D721Med (cell line): ENCODE results near the gene TRPT1.

Experiments used
- DNase-seq: peaks from one replicate; pipeline ENCODE4 v3.0.0; 2011; ENCODE audit warnings: low spot score; ENCODE audit not compliant: insufficient read length
- FAIRE-seq: peaks from 2 replicates; lab custom pipeline; 2011; peaks lifted over from hg19 to GRCh38; lab: Jason Lieb, UNC
- TF ChIP-seq, protein P1 (sequence below): IDR thresholded peaks from 2 replicates; pipeline ENCODE4 v1.5.1; 2012; ENCODE audit warnings: mild to moderate bottlenecking, control low read depth; ENCODE audit not compliant: insufficient read depth; ENCODE audit errors: missing control alignments

TRPT1 gene

DNA sequence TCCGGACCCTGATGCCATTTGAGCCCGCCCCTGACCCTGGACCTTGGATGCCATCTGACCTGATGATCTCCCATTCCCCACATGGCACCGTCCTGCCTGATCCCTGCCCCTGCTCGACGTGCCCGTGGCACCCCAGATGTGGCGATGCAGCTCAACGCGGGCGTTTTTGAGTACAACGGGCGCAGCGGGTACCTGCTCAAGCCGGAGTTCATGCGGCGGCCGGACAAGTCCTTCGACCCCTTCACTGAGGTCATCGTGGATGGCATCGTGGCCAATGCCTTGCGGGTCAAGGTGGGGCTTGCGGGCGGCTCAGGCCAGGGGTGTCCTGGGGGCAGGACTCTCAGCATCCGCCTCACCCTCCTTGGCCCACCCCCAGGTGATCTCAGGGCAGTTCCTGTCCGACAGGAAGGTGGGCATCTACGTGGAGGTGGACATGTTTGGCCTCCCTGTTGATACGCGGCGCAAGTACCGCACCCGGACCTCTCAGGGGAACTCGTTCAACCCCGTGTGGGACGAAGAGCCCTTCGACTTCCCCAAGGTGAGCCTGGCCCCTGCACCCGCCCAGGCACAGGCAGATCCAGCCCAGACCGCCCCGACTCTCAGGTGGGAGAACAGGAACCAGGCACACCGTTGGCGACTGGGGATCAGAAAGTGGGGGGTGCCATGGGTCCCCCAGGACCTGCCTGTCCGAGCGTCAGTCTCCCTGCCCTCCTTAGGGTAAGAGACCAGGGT, 36.5 kb upstream of the TRPT1 start:
- FAIRE-seq (no peak), DNase-seq (no peak)
- TF ChIP-seq, protein P1, sequence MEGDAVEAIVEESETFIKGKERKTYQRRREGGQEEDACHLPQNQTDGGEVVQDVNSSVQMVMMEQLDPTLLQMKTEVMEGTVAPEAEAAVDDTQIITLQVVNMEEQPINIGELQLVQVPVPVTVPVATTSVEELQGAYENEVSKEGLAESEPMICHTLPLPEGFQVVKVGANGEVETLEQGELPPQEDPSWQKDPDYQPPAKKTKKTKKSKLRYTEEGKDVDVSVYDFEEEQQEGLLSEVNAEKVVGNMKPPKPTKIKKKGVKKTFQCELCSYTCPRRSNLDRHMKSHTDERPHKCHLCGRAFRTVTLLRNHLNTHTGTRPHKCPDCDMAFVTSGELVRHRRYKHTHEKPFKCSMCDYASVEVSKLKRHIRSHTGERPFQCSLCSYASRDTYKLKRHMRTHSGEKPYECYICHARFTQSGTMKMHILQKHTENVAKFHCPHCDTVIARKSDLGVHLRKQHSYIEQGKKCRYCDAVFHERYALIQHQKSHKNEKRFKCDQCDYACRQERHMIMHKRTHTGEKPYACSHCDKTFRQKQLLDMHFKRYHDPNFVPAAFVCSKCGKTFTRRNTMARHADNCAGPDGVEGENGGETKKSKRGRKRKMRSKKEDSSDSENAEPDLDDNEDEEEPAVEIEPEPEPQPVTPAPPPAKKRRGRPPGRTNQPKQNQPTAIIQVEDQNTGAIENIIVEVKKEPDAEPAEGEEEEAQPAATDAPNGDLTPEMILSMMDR: no peak

DNA sequence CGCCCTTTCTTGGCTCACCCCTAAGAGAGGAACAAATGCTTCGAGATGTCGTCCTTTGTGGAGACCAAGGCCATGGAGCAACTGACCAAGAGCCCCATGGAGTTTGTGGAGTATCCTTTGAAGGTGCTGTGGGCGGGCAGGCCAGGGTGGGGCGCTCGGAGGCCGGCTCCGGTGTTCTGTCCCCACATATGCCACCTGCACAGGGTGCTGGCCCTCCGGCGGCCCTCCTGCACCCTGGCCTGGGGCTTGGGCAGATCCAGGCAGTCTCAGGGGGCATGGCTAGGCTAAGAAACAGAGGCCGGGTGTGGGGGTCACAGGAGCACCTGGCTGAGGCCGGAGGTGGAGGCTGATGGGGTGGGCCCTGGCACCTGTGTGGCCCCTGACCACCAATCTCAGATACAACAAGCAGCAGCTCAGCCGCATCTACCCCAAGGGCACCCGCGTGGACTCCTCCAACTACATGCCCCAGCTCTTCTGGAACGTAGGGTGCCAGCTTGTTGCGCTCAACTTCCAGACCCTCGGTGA, 35.6 kb upstream of the TRPT1 start:
- TF ChIP-seq, protein P1: no peak
- FAIRE-seq (no peak), DNase-seq (no peak)

DNA sequence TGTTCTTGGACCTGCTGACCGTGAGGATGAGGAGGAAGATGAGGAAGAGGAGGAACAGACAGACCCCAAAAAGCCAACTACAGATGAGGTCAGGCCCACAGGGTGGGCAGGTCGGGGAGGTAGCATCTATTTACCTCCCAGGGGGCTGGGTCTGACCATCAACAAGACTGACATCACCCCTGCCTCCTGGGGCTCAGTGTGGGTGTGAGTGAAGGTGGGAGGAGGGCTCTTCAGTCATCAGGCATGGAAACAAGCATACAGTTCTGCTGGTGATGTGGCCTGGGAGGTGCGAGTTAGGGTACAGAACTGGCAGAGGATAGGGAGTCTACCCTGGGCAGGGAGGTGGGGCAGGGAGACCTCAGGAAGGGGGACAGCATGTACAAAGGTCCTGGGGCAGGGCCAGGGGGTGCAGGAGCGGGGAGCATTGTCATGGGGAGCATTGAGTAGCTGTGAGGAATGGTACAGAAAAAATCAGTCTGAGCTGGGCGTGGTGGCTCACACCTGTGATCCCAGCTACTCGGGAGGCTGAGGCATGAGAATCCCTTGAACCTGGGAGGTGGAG, 34.2 kb upstream of the TRPT1 start:
- no peak for FAIRE-seq
- TF ChIP-seq, protein P1: no peak
- DNase-seq: no peak

DNA sequence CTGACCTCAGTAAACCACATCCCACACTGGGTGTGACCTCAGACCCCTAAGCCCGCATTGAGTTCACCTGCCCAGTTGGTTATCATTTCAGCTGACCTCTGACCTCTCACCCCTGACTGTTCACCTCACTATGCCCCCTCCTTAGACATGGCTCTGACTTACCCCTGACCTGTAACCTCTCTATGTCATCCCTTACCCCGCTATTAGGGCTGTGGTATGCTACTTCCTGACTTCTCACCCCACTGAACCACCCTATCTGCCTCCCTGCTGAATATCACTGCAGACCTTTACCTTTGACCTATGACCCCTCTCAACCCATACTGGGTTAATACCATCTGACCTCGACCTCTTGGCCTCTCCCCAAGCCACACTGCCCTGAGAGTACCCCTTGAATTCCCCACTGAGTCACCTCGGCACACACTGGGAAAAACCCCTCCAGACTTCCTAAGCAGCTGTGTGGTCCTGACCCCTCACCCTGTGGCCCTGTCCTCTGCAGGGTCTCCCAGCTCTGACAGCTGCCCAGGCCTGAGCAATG, 33.6 kb upstream of the TRPT1 start:
- TF ChIP-seq, protein P1: no peak

DNA sequence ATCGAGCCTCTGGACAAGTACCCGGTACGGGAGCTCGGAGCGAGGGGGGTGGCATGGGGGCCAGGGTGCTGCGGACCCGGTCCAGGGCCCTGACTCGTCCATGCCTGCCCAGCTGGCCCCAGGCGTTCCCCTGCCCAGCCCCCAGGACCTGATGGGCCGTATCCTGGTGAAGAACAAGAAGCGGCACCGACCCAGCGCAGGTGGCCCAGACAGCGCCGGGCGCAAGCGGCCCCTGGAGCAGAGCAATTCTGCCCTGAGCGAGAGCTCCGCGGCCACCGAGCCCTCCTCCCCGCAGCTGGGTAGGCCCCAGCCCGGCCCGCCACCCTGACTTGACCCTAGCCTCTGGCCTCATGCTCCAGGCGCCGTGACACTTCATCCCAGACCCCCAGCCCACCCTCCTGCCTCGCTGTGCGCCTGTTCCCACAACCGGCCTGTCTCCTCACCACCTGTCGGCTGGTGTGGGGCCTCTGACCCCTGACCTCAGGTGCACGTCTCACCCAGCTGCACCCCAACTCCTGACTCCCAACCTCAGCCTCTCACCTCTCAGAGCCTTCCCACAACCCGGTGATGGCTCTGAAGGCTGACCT, 33.1 kb upstream of the TRPT1 start:
- FAIRE-seq: no peak

More for the DNA sequence above, 33.6 kb upstream of the TRPT1 start:
- DNase-seq: no peak
- FAIRE-seq: no peak

DNA sequence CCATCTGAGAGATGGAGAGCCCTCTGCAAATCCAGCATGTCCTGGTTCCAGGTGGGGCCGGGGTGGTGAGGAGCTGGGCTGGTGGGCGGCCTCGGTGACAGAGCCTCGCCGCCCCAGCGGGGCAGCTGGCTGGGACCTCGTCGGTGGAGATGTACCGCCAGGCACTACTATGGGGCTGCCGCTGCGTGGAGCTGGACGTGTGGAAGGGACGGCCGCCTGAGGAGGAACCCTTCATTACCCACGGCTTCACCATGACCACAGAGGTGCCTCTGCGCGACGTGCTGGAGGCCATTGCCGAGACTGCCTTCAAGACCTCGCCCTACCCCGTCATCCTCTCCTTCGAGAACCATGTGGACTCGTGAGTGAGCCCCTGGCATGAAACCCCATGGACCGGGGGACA, 32.4 kb upstream of the TRPT1 start:
- TF ChIP-seq, protein P1: no peak
- DNase-seq (no peak), FAIRE-seq (no peak)

More for the DNA sequence above, 33.1 kb upstream of the TRPT1 start:
- TF ChIP-seq, protein P1: no peak
- DNase-seq: no peak

DNA sequence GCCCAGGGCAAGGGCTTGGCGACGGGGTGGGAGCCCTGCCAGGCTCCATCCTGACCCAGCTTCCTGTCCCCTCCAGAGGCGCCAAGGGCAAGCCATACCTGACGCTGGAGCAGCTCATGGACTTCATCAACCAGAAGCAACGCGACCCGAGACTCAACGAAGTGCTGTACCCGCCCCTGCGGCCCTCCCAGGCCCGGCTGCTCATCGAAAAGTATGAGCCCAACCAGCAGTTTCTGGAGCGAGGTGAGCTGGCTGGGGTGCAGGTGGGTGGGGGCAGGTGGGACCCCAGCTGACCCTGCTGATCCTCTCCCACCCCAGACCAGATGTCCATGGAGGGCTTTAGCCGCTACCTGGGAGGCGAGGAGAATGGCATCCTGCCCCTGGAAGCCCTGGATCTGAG, 30.3 kb upstream of the TRPT1 start:
- TF ChIP-seq, protein P1: no peak
- no peak for DNase-seq
- FAIRE-seq: no peak
